Endothelial cell of coronary artery (primary cell): ENCODE data around the gene TMEM165. TPM values are rescaled to one million over a fixed set of nuclear protein-coding genes. Genes with fewer than 3 reads are reported as not detected.

Source experiments
- total RNA-seq: library from RNA; depleted of rRNA; stranded (reverse); fragments of >200 nt; gene quantifications from 2 replicates; pipeline ENCODE4 v1.2.3, GENCODE V29; 2014

Gene TMEM165, protein sequence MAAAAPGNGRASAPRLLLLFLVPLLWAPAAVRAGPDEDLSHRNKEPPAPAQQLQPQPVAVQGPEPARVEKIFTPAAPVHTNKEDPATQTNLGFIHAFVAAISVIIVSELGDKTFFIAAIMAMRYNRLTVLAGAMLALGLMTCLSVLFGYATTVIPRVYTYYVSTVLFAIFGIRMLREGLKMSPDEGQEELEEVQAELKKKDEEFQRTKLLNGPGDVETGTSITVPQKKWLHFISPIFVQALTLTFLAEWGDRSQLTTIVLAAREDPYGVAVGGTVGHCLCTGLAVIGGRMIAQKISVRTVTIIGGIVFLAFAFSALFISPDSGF
- total RNA-seq, result 111 and 142 TPM in 2 replicates

DNA sequence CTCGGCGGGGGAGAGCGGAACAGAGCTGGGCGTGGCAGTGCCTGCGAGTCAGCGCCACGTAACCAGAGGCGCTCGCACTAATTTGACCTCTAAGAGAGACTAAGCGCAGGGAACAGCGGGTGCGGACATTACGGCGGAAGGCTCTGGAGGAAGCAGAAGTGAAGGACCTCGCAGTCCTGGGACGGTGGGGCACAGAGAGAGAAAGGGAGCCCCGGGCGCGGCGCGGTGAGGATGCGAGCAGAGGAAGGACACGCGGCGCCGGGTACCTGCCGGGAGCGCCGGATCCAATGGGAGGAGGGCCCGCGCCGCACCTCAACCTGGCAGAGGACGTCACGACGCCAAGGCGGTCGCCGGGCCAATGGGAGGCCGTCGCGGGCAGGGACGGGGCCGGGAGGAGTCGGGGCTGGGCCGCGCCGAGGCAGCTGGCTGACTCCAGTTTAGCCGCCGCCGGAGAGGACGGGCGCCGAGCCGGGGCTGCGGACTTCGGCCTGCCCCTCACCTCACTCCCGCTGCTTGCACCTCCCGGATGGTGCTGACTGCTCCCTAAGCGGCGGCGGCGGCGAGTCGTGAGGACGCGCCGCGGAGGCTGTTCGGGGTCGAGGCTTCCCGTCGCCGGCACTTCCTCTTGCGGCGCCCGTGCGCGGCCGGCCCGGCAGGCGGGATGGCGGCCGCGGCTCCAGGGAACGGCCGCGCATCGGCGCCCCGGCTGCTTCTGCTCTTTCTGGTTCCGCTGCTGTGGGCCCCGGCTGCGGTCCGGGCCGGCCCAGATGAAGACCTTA lies at the start of gene TMEM165:
Gene TMEM165, plus strand, starts transcription at position 429 of the 779 bp plus-strand sequence. Its CDS starts 233 bp downstream, at position 662.

DNA sequence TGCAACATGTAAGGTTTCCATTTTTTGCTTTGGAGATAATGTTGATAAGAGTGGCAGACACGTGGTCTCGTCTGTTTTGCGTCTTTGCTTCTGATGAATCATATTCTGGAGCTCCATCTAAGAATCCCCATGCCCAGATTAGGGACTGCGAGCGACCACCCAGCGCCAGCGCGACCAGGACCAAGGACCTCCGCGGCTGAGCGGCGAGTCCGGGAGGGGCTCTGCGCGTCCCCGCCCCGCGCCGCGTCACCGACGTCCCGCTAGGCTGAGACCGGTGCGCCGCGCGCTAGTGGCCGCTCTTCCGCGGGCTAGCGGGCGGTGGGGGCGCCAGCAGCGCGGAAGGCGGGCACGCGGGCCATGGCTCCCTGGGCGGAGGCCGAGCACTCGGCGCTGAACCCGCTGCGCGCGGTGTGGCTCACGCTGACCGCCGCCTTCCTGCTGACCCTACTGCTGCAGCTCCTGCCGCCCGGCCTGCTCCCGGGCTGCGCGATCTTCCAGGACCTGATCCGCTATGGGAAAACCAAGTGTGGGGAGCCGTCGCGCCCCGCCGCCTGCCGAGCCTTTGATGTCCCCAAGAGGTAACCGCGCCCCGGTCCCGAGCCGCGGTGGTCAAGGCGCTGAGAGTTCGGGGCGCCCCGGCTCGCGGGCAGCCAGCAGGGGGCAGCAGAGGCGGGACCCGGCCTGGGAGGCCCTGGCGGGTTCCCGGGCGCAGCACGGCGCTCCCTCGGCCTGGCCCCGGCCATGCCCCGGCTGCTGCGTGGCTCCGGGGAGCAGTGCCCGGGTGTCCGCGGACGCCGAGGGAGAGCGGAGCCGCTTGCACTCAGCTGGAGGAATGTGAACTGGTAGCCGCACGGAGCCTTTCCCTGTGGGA lies 49.5 kb upstream of the TMEM165 start, which contains the start of gene SRD5A3:
Gene SRD5A3, plus strand, starts transcription at position 263 of the 871 bp plus-strand sequence. Its CDS starts 95 bp downstream, at position 358.

Other genes with a start within 250 kb of the TMEM165 start
- gene SRD5A3, start 49.7 kb upstream of the TMEM165 start, total RNA-seq, result 9.4 and 11.2 TPM in 2 replicates
- 16.7 and 18.8 TPM in 2 replicates for gene CLOCK, start 151.0 kb downstream of the TMEM165 start, total RNA-seq
- not detected in 2 replicates for gene PDCL2, start 196.3 kb downstream of the TMEM165 start, total RNA-seq
- 0.09 and 0.72 TPM in 2 replicates for gene NMU, start 240.3 kb downstream of the TMEM165 start, total RNA-seq